ENCODE measurements around the gene VSTM4. TPM values are rescaled to one million over a fixed set of nuclear protein-coding genes. Genes with fewer than 3 reads are reported as not detected.

Gene VSTM4
- total RNA-seq, 1 donor from 2014 or later: 21.1 TPM

DNA sequence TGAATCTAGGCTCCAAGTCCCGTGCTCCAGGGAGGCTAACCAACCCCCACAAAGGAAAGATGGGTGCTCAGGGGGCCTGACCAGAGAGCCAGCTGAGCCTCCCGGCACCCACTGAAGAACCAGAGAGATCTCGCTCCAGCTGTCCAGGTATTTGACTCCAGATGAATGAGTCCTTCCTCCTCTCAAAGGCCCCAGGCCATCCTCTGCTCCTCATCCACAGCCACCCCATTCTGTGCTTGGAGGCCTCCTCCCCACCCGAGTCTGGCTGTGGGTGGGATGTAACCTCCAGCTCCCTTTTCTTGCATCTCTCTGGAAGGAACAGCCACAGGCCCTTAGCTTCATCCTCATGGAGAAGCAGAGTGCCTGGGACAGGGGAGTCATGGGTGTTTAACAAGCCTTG is 44.6 kb downstream of the VSTM4 start:
- H3K4me3 ChIP-seq: no peak overlapping the region
- TF ChIP-seq, protein P1, sequence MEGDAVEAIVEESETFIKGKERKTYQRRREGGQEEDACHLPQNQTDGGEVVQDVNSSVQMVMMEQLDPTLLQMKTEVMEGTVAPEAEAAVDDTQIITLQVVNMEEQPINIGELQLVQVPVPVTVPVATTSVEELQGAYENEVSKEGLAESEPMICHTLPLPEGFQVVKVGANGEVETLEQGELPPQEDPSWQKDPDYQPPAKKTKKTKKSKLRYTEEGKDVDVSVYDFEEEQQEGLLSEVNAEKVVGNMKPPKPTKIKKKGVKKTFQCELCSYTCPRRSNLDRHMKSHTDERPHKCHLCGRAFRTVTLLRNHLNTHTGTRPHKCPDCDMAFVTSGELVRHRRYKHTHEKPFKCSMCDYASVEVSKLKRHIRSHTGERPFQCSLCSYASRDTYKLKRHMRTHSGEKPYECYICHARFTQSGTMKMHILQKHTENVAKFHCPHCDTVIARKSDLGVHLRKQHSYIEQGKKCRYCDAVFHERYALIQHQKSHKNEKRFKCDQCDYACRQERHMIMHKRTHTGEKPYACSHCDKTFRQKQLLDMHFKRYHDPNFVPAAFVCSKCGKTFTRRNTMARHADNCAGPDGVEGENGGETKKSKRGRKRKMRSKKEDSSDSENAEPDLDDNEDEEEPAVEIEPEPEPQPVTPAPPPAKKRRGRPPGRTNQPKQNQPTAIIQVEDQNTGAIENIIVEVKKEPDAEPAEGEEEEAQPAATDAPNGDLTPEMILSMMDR (IDR thresholded peaks at IDR 0.05; ENCODE audit: borderline replicate concordance): no peak
- H3K27me3 ChIP-seq (ENCODE audit: low read depth): no peaks in the 10 kb centered on the region
- peaks cover 33% of the 10 kb centered on the region for H3K4me1 ChIP-seq
- intact Hi-C loops (cut with micrococcal nuclease): no loop called here
- H3K27ac ChIP-seq (replicated peaks): peak overlapping the region; percentile 47
- no peak for DNase-seq
- no peaks in the 10 kb centered on the region for H3K9me3 ChIP-seq (replicated peaks)
- peaks cover 11% of the 10 kb centered on the region for H3K36me3 ChIP-seq

DNA sequence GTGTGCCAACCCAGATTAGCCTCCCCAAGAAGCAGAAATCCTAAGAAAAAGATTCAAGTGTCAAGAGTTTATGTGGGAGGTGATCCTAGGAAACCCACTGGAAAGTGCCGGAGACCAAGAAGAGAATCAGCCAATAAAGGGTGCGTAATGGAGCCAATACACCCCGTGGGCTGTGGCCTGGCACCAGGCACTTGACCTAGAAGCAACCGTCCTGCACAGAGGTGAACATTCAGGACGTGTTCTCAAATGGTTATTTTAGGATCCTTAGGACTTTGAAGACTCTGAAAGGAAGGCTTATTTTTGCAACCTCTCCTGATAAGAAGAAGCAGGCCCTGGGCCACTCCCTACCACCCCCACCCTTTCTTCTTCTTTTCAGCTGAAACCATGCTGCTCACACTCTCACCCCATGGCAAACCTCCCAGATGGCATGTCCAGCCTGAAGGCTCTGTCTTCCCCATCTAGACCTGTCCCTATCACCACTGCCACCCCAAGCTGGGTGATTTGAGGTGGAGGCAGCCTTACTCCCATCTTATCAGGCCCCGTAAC is 46.6 kb downstream of the VSTM4 start:
- Histone ChIP-seq H3K27ac (replicated peaks) (no peak overlapping the region), H3K36me3 (peaks cover 7% of the 10 kb centered on the region), H3K9me3 (replicated peaks) (no peaks in the 10 kb centered on the region), H3K4me3 (no peak overlapping the region), H3K4me1 (peaks cover 33% of the 10 kb centered on the region), H3K27me3 (ENCODE audit: low read depth) (no peaks in the 10 kb centered on the region)
- TF ChIP-seq, protein P1 (IDR thresholded peaks at IDR 0.05; ENCODE audit: borderline replicate concordance): no peak
- no peak for DNase-seq
- intact Hi-C loops (cut with micrococcal nuclease): no loop called here

DNA sequence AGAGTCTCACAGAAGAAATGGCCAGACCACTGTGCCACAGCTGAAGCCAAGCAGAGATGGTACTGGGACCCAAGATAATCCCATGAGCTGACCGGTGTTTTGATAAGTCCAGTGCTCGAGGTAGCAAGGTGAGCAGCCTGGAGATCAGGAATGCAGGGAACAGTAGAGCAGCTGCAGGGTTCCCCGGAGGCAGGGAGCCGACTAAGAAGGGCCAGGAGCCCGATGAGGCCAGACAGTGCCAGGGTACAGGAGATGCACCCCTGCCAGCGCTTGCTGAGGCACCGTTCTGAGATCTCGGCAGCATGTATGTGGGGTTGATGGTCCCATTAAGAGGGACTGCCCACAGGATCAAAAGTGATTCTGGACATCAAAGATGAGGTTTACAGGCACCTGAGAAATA is 47.1 kb downstream of the VSTM4 start:
- peaks cover 13% of the 10 kb centered on the region for H3K36me3 ChIP-seq
- TF ChIP-seq, protein P1 (IDR thresholded peaks at IDR 0.05; ENCODE audit: borderline replicate concordance): no peak
- no peak for DNase-seq
- H3K27me3 ChIP-seq (ENCODE audit: low read depth): no peaks in the 10 kb centered on the region
- H3K4me1 ChIP-seq: peaks cover 33% of the 10 kb centered on the region
- intact Hi-C loops (cut with micrococcal nuclease): no loop called here
- H3K4me3 ChIP-seq: no peak overlapping the region
- no peaks in the 10 kb centered on the region for H3K9me3 ChIP-seq (replicated peaks)
- no peak overlapping the region for H3K27ac ChIP-seq (replicated peaks)

DNA sequence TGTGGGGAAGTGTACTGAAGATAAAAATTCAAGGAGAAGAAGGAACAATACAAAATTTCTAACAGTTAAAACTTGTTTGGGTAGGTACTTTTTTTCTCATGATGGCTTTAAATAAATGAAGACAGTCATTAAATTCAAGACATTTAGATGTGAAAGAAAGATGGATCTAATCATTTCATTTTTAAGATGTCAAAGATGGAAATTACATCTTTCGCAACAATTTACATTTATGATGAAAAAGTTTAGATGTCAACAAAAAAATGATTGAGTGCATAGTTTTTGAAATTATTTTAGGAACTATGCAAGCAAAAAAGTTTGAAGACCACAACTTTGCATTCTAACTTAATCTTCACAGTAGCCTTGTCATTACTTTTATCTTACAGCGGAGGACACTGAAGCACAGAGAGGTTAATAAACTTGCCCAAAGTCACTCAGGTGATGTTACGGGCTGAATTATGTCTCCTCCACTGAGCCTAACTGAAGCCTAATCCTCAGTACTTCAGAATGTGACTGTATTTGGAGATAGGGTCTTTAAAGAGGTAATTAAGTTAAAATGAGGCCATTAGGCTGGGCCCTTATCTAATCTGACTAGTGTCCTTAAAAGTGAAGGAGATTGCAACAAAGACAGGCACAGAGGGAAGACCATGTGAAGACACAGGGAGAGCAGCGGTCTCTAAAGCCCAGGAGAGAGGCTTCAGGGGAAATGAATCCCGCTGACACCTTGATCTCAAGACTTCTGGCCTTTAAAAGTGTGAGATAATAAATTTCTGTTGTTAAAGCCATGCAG is 48.2 kb downstream of the VSTM4 start:
- peaks cover 23% of the 10 kb centered on the region for H3K36me3 ChIP-seq
- TF ChIP-seq, protein P1 (IDR thresholded peaks at IDR 0.05; ENCODE audit: borderline replicate concordance): no peak
- no peak overlapping the region for H3K27ac ChIP-seq (replicated peaks)
- H3K4me3 ChIP-seq: no peak overlapping the region
- peaks cover 10% of the 10 kb centered on the region for H3K9me3 ChIP-seq (replicated peaks)
- peaks cover 33% of the 10 kb centered on the region for H3K4me1 ChIP-seq
- no peaks in the 10 kb centered on the region for H3K27me3 ChIP-seq (ENCODE audit: low read depth)
- intact Hi-C loops (cut with micrococcal nuclease): no loop called here
- DNase-seq: no peak

DNA sequence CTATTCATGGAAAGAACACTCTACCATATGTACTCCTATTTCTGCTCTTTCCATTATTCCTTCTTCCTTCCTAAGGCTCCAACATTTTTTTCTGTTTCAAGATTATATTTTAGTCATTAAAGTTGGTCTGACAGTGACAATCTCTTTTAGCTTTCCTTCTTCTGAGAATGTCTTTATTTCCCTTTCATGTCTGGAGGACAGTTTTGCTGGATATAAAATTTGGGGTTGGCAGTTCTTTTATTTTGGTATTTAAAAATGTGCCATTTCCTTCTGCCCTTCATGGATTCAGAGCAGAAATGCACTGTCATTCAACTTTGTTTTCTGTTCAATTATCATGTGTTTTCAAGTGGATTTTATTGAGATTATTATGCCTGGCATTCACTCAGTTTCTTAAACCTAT is 53.1 kb downstream of the VSTM4 start:
- TF ChIP-seq, protein P1 (IDR thresholded peaks at IDR 0.05; ENCODE audit: borderline replicate concordance): no peak
- Histone ChIP-seq H3K27ac (replicated peaks) (no peak overlapping the region), H3K4me3 (no peak overlapping the region), H3K36me3 (peaks cover 24% of the 10 kb centered on the region), H3K27me3 (ENCODE audit: low read depth) (no peaks in the 10 kb centered on the region), H3K9me3 (replicated peaks) (peaks cover 25% of the 10 kb centered on the region), H3K4me1 (peaks cover 20% of the 10 kb centered on the region)
- no peak for DNase-seq
- intact Hi-C loops (cut with micrococcal nuclease): no loop called here
